ENCODE measurements around the gene GRHL3. TPM values are rescaled to one million over a fixed set of nuclear protein-coding genes. Genes with fewer than 3 reads are reported as not detected.

The GRHL3 gene
- total RNA-seq, 4 donors from 2014 or later: not detected

GRCh38 chr1:24325587-24326449 is 6.7 kb downstream of the GRHL3 start:
- TF ChIP-seq POLR2A (IDR thresholded peaks at IDR 0.05): no peak
- no peak for TF ChIP-seq EP300 (IDR thresholded peaks at IDR 0.05)
- TF ChIP-seq, protein P1, sequence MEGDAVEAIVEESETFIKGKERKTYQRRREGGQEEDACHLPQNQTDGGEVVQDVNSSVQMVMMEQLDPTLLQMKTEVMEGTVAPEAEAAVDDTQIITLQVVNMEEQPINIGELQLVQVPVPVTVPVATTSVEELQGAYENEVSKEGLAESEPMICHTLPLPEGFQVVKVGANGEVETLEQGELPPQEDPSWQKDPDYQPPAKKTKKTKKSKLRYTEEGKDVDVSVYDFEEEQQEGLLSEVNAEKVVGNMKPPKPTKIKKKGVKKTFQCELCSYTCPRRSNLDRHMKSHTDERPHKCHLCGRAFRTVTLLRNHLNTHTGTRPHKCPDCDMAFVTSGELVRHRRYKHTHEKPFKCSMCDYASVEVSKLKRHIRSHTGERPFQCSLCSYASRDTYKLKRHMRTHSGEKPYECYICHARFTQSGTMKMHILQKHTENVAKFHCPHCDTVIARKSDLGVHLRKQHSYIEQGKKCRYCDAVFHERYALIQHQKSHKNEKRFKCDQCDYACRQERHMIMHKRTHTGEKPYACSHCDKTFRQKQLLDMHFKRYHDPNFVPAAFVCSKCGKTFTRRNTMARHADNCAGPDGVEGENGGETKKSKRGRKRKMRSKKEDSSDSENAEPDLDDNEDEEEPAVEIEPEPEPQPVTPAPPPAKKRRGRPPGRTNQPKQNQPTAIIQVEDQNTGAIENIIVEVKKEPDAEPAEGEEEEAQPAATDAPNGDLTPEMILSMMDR (IDR thresholded peaks at IDR 0.05): no peak
- Histone ChIP-seq H3K4me1 (peaks cover 0 to 18% (median 7%) of the 10 kb centered on the region in 4 donors), H3K4me3 (no peak overlapping the region), H3K27me3 (peaks cover 0 to 19% of the 10 kb centered on the region in 2 donors), H3K9me3 (no peaks in the 10 kb centered on the region), H3K27ac (no peak overlapping the region), H3K36me3 (no peaks in the 10 kb centered on the region)
- 86 to 89% methylated on average over 6 to 7 of the region's 7 CpGs for WGBS, 2 donors
- DNase-seq (ENCODE audit: low spot score in 2 of 2): no peak

DNA sequence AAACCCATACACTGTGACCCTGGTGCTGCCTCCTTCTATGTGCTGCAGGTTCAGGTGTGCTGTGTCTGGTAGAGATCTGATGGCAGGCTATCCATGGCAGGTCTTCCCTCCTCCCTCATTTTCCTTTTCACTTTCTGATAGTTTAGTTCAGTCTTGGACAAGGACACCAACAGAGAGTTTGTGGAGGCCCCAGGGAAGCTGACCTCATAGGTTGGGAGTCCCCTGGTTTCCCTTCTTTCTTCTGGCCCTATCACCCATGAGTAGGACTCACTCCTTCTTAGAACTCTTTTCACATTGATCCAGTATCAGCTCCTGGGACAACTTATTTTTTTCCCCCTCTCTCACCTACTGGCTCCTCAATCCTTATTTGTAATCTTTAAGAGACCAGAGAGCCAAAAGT is 8.3 kb downstream of the GRHL3 start:
- Histone ChIP-seq H3K36me3 (no peaks in the 10 kb centered on the region), H3K4me3 (no peak overlapping the region), H3K27ac (no peak overlapping the region), H3K9me3 (no peaks in the 10 kb centered on the region), H3K27me3 (peaks cover 0 to 3% of the 10 kb centered on the region in 2 donors), H3K4me1 (peaks cover 0 to 6% (median 0%) of the 10 kb centered on the region in 4 donors)
- DNase-seq (ENCODE audit: low spot score in 2 of 2): no peak
- TF ChIP-seq EP300 (IDR thresholded peaks at IDR 0.05) (no peak), POLR2A (IDR thresholded peaks at IDR 0.05) (no peak)
- TF ChIP-seq, protein P1 (IDR thresholded peaks at IDR 0.05): no peak

GRCh38 chr1:24327891-24328290 is 8.7 kb downstream of the GRHL3 start:
- H3K9me3 ChIP-seq: no peaks in the 10 kb centered on the region
- no peaks in the 10 kb centered on the region for H3K27me3 ChIP-seq
- no peak for DNase-seq (ENCODE audit: low spot score in 2 of 2)
- TF ChIP-seq EP300 (IDR thresholded peaks at IDR 0.05): no peak
- TF ChIP-seq POLR2A (IDR thresholded peaks at IDR 0.05): no peak
- TF ChIP-seq, protein P1 (IDR thresholded peaks at IDR 0.05): no peak
- no peak overlapping the region for H3K4me3 ChIP-seq
- H3K27ac ChIP-seq: no peak overlapping the region
- H3K4me1 ChIP-seq: peaks cover 0 to 2% (median 0%) of the 10 kb centered on the region in 4 donors
- H3K36me3 ChIP-seq: no peaks in the 10 kb centered on the region
- 40 to 51% methylated on average over 2 of the region's 2 CpGs for WGBS, 2 donors

DNA sequence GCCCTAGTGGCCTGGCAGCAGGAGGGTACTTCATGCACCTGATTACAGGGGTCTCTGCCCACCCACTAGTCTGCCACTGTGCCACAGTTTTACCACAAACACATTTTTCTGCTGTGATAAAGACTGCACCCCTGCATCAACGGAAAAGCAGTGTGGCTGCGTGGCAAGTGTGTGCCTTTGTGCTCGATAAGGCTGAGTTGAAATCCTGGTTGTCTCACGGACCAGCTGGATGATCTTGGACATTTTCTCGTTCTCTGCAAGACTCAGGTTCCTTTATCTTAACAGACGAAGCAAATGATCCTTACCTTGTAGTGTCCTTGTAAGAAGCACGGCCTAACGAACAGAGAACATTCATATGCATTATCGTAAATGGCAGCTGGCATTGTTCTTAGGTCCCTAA is 10.2 kb downstream of the GRHL3 start:
- no peak overlapping the region for H3K4me3 ChIP-seq
- WGBS, 2 donors: 88 to 94% methylated on average over 9 of the region's 9 CpGs
- no peak overlapping the region for H3K27ac ChIP-seq
- no peak for TF ChIP-seq EP300 (IDR thresholded peaks at IDR 0.05)
- TF ChIP-seq, protein P1 (IDR thresholded peaks at IDR 0.05): no peak
- no peak for TF ChIP-seq POLR2A (IDR thresholded peaks at IDR 0.05)
- H3K4me1 ChIP-seq: no peaks in the 10 kb centered on the region
- H3K36me3 ChIP-seq: no peaks in the 10 kb centered on the region
- DNase-seq (ENCODE audit: low spot score in 2 of 2): no peak
- H3K9me3 ChIP-seq: no peaks in the 10 kb centered on the region
- no peaks in the 10 kb centered on the region for H3K27me3 ChIP-seq

DNA sequence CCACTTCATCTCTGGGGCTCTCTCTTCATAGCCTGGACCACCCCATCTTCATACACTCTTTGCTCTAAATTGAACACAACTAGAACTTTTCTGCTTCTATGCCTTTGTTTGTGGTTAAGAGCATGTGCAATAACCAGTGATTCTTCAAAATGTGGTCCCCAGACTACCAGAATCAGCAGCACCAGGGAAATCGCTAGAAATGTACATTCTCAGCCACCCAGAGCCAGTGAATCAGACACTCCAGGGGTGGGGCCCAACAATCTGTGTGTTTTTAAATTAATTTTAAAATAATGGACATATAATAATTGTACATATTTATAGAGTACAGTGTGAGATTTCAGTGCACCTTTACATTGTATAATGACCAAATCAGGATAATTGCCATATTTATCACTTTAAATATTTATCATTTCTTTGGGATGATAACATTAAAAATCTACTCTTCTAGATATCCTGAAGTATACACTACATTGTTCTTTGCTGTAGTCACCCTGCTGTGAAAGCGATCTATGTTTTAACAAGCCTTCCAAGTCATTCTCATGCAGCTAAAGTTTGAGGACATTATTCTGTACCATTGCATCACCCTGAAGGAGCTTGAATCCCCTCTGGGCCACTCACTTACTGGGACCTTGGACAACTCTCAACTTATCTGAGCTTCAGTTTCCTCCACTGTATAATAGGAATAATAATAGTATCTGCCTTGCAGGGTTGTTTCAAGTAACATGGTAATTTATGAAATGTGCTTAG is 10.8 kb downstream of the GRHL3 start:
- Histone ChIP-seq H3K27me3 (no peaks in the 10 kb centered on the region), H3K4me1 (no peaks in the 10 kb centered on the region), H3K27ac (no peak overlapping the region), H3K36me3 (no peaks in the 10 kb centered on the region), H3K4me3 (no peak overlapping the region), H3K9me3 (no peaks in the 10 kb centered on the region)
- no peak for DNase-seq (ENCODE audit: low spot score in 2 of 2)
- TF ChIP-seq POLR2A (IDR thresholded peaks at IDR 0.05) (no peak), EP300 (IDR thresholded peaks at IDR 0.05) (no peak)
- TF ChIP-seq, protein P1 (IDR thresholded peaks at IDR 0.05): no peak
- WGBS, 2 donors: 87 to 88% methylated on average over 2 of the region's 2 CpGs

All from tibial nerve (tissue), 4 donors.